ENCODE results near the gene SIT1.
A peak's percentile ranks its signal among the peaks of the same experiment; 100 is the strongest.

The SIT1 gene

DNA sequence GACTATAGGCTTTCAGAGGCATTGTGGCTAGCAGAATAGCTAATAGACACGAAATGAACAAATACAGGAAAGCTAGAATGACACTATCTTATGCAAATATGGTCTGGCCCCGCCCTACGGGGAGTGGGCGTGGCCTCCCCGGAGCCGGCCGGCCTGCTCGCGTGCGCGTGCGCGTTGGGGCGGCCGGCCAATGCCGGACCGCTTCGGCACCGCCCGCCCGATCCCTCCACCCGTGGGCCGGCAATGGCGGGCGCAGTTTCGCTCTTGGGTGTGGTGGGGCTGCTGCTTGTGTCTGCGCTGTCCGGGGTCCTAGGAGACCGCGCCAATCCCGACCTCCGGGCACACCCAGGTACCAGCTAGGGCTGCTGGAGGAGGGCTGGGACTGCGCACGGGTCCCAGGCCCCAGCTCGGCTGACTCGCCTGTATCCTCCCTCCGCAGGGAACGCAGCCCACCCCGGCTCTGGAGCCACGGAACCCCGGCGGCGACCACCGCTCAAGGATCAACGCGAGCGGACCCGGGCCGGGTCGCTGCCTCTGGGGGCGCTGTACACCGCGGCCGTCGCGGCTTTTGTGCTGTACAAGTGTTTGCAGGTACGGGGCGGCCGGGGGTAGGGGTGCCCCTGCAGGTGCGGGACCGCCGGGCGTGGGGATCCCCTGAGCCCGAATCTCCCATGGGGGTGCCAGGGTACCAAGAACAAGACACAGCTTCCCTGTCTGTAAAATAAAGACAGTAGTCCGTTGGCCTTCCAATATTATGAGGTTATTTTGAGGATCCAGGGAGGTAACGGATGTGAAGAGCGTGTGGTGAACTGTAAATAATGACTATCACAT is 7.6 kb upstream of the SIT1 start, which contains the start of gene CCDC107 (continued):
- TF ChIP-seq ZFP41 (tag by site-specific recombination; IDR thresholded peaks at IDR 0.05; ENCODE audit: borderline replicate concordance) (no peak), ZNF433 (tag by site-specific recombination; IDR thresholded peaks at IDR 0.05; ENCODE audit: low read depth) (no peak), ZNF600 (tag by site-specific recombination; IDR thresholded peaks at IDR 0.05) (peak; percentile 70; the same call in 1 of the 2 replicates), YY1 (tag by site-specific recombination; IDR thresholded peaks at IDR 0.05) (peak; percentile 83), SP2 (tag by site-specific recombination; IDR thresholded peaks at IDR 0.05) (peak; percentile 50), KLF8 (tag by site-specific recombination; IDR thresholded peaks at IDR 0.05) (0 out of 2 replicates have a peak, but pooled peaks have one; percentile 28), ZNF2 (tag by site-specific recombination; IDR thresholded peaks at IDR 0.05) (peak; percentile 79), ZNF239 (tag by site-specific recombination; IDR thresholded peaks at IDR 0.05) (0 out of 2 replicates have a peak, but pooled peaks have one; percentile 20), ZNF121 (tag by site-specific recombination; IDR thresholded peaks at IDR 0.05) (0 out of 2 replicates have a peak, but pooled peaks have one; percentile 23), ZBTB7A (tag by site-specific recombination; IDR thresholded peaks at IDR 0.05; ENCODE audit: low read depth) (0 out of 2 replicates have a peak, but pooled peaks have one; percentile 38), YY2 (tag by site-specific recombination; IDR thresholded peaks at IDR 0.05) (peak; percentile 66), ZFP37 (tag by site-specific recombination; IDR thresholded peaks at IDR 0.05) (peak; percentile 59; the same call in 1 of the 2 replicates), ZSCAN30 (tag by site-specific recombination; IDR thresholded peaks at IDR 0.05) (peak; percentile 69), GLIS2 (tag by site-specific recombination; IDR thresholded peaks at IDR 0.05) (peak; percentile 76; the same call in 1 of the 2 replicates), ZNF621 (tag by site-specific recombination; IDR thresholded peaks at IDR 0.05) (no peak), ZBTB20 (tag by site-specific recombination; IDR thresholded peaks at IDR 0.05) (peak; percentile 93), ZNF837 (tag by site-specific recombination; IDR thresholded peaks at IDR 0.05) (0 out of 2 replicates have a peak, but pooled peaks have one; percentile 55), ZEB2 (tag by site-specific recombination; IDR thresholded peaks at IDR 0.05) (0 out of 2 replicates have a peak, but pooled peaks have one; percentile 58), ZNF664 (tag by site-specific recombination; IDR thresholded peaks at IDR 0.05) (0 out of 2 replicates have a peak, but pooled peaks have one; percentile 61), ZNF514 (tag by site-specific recombination; IDR thresholded peaks at IDR 0.05) (no peak), ZNF169 (tag by site-specific recombination; IDR thresholded peaks at IDR 0.05) (no peak)
- TF ChIP-seq, protein P1, sequence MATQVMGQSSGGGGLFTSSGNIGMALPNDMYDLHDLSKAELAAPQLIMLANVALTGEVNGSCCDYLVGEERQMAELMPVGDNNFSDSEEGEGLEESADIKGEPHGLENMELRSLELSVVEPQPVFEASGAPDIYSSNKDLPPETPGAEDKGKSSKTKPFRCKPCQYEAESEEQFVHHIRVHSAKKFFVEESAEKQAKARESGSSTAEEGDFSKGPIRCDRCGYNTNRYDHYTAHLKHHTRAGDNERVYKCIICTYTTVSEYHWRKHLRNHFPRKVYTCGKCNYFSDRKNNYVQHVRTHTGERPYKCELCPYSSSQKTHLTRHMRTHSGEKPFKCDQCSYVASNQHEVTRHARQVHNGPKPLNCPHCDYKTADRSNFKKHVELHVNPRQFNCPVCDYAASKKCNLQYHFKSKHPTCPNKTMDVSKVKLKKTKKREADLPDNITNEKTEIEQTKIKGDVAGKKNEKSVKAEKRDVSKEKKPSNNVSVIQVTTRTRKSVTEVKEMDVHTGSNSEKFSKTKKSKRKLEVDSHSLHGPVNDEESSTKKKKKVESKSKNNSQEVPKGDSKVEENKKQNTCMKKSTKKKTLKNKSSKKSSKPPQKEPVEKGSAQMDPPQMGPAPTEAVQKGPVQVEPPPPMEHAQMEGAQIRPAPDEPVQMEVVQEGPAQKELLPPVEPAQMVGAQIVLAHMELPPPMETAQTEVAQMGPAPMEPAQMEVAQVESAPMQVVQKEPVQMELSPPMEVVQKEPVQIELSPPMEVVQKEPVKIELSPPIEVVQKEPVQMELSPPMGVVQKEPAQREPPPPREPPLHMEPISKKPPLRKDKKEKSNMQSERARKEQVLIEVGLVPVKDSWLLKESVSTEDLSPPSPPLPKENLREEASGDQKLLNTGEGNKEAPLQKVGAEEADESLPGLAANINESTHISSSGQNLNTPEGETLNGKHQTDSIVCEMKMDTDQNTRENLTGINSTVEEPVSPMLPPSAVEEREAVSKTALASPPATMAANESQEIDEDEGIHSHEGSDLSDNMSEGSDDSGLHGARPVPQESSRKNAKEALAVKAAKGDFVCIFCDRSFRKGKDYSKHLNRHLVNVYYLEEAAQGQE (tag by site-specific recombination; IDR thresholded peaks at IDR 0.05): peak; percentile 90
- TF ChIP-seq, protein P2, sequence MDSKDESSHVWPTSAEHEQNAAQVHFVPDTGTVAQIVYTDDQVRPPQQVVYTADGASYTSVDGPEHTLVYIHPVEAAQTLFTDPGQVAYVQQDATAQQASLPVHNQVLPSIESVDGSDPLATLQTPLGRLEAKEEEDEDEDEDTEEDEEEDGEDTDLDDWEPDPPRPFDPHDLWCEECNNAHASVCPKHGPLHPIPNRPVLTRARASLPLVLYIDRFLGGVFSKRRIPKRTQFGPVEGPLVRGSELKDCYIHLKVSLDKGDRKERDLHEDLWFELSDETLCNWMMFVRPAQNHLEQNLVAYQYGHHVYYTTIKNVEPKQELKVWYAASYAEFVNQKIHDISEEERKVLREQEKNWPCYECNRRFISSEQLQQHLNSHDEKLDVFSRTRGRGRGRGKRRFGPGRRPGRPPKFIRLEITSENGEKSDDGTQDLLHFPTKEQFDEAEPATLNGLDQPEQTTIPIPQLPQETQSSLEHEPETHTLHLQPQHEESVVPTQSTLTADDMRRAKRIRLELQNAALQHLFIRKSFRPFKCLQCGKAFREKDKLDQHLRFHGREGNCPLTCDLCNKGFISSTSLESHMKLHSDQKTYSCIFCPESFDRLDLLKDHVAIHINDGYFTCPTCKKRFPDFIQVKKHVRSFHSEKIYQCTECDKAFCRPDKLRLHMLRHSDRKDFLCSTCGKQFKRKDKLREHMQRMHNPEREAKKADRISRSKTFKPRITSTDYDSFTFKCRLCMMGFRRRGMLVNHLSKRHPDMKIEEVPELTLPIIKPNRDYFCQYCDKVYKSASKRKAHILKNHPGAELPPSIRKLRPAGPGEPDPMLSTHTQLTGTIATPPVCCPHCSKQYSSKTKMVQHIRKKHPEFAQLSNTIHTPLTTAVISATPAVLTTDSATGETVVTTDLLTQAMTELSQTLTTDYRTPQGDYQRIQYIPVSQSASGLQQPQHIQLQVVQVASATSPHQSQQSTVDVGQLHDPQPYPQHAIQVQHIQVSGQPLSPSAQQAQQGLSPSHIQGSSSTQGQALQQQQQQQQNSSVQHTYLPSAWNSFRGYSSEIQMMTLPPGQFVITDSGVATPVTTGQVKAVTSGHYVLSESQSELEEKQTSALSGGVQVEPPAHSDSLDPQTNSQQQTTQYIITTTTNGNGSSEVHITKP (tag by site-specific recombination; IDR thresholded peaks at IDR 0.05): peak; percentile 14; the same call in 1 of the 2 replicates
- TF ChIP-seq, protein P3, sequence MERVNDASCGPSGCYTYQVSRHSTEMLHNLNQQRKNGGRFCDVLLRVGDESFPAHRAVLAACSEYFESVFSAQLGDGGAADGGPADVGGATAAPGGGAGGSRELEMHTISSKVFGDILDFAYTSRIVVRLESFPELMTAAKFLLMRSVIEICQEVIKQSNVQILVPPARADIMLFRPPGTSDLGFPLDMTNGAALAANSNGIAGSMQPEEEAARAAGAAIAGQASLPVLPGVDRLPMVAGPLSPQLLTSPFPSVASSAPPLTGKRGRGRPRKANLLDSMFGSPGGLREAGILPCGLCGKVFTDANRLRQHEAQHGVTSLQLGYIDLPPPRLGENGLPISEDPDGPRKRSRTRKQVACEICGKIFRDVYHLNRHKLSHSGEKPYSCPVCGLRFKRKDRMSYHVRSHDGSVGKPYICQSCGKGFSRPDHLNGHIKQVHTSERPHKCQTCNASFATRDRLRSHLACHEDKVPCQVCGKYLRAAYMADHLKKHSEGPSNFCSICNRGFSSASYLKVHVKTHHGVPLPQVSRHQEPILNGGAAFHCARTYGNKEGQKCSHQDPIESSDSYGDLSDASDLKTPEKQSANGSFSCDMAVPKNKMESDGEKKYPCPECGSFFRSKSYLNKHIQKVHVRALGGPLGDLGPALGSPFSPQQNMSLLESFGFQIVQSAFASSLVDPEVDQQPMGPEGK (tag by site-specific recombination; IDR thresholded peaks at IDR 0.05): peak; percentile 78
- TF ChIP-seq, protein P4, sequence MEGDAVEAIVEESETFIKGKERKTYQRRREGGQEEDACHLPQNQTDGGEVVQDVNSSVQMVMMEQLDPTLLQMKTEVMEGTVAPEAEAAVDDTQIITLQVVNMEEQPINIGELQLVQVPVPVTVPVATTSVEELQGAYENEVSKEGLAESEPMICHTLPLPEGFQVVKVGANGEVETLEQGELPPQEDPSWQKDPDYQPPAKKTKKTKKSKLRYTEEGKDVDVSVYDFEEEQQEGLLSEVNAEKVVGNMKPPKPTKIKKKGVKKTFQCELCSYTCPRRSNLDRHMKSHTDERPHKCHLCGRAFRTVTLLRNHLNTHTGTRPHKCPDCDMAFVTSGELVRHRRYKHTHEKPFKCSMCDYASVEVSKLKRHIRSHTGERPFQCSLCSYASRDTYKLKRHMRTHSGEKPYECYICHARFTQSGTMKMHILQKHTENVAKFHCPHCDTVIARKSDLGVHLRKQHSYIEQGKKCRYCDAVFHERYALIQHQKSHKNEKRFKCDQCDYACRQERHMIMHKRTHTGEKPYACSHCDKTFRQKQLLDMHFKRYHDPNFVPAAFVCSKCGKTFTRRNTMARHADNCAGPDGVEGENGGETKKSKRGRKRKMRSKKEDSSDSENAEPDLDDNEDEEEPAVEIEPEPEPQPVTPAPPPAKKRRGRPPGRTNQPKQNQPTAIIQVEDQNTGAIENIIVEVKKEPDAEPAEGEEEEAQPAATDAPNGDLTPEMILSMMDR (tag by site-specific recombination; IDR thresholded peaks at IDR 0.05): peak; percentile 94
- TF ChIP-seq, protein P5, sequence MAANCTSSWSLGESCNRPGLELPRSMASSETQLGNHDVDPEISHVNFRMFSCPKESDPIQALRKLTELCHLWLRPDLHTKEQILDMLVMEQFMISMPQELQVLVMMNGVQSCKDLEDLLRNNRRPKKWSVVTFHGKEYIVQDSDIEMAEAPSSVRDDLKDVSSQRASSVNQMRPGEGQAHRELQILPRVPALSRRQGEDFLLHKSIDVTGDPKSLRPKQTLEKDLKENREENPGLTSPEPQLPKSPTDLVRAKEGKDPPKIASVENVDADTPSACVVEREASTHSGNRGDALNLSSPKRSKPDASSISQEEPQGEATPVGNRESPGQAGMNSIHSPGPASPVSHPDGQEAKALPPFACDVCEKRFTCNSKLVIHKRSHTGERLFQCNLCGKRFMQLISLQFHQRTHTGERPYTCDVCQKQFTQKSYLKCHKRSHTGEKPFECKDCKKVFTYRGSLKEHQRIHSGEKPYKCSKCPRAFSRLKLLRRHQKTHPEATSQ (tag by site-specific recombination; IDR thresholded peaks at IDR 0.05): 0 out of 2 replicates have a peak, but pooled peaks have one; percentile 72
